OCI-LY1 (cell line): Measurements from ENCODE around the gene IGFN1.

ENCODE experiments used
- CTCF ChIP-seq: fragments of 200-600 bp; sonication (generic), shearing (Covaris generic); IDR thresholded peaks from 2 replicates; pipeline ENCODE4 v1.5.1; 2017; ENCODE audit warnings: mild to moderate bottlenecking, antibody characterized with exemption, low read length, moderate library complexity, mixed read lengths
- EZH2 ChIP-seq: fragments of 200-600 bp; sonication (generic), shearing (Covaris generic); IDR thresholded peaks from 2 replicates; pipeline ENCODE4 v1.8.0; 2017; ENCODE audit warnings: borderline replicate concordance, mixed run types, mild to moderate bottlenecking, antibody characterized with exemption, low read length, moderate library complexity, mixed read lengths

GRCh38 chr1:201274616-201275252, 84.1 kb downstream of the IGFN1 start:
- no peak for TF ChIP-seq CTCF
- no peak for TF ChIP-seq EZH2
